C1 segment of cervical spinal cord (tissue), 14 donors: ENCODE measurements around the gene RHAG.
"Not testable (repeated sequence)": the region's sequence is repeated elsewhere in the genome, so short reads cannot be mapped to it uniquely, and the experiment has no call there.

Experiments used
- DNase-seq, 14 donors: peaks; one replicate each; lab custom pipeline; 2025; lab: John Stamatoyannopoulos, UW

The RHAG gene

GRCh38 chr6:49635978-49636712 lies 494 bp downstream of the RHAG start:
- no peak for DNase-seq

GRCh38 chr6:49635480-49635879 lies 1.2 kb downstream of the RHAG start:
- DNase-seq, result no peak

- DNase-seq, result no peak
Observed at GRCh38 chr6:49634836-49635218, 1.8 kb downstream of the RHAG start.

- DNase-seq, result no peak
Observed at GRCh38 chr6:49634092-49634835, 2.4 kb downstream of the RHAG start.

- DNase-seq, result no peak
Observed at GRCh38 chr6:49633541-49633940, 3.1 kb downstream of the RHAG start.

- DNase-seq, result no peak
Observed at GRCh38 chr6:49632727-49633126, 3.9 kb downstream of the RHAG start.

GRCh38 chr6:49629485-49630088 lies 7.1 kb downstream of the RHAG start:
- DNase-seq, result not testable (repeated sequence)

- DNase-seq, result no peak
Observed at GRCh38 chr6:49626811-49627210, 9.8 kb downstream of the RHAG start.

- DNase-seq, result no peak
Observed at GRCh38 chr6:49618257-49618656, 18.4 kb downstream of the RHAG start.

- DNase-seq, result not testable (repeated sequence)
Observed at GRCh38 chr6:49614144-49614543, 22.5 kb downstream of the RHAG start.

- no peak for DNase-seq
Observed at GRCh38 chr6:49609285-49609684, 27.4 kb downstream of the RHAG start.

- DNase-seq, result not testable (repeated sequence)
Observed at GRCh38 chr6:49608275-49608674, 28.4 kb downstream of the RHAG start.

GRCh38 chr6:49607391-49607982 lies 29.2 kb downstream of the RHAG start:
- no peak for DNase-seq

- DNase-seq, result peak in 6 of 14 donors; percentile 1 to 10 (median 3)
Observed at GRCh38 chr6:49606721-49607390, 29.8 kb downstream of the RHAG start.

- not testable (repeated sequence) for DNase-seq
Observed at GRCh38 chr6:49604080-49604479, 32.6 kb downstream of the RHAG start.

GRCh38 chr6:49587262-49587661 lies 49.4 kb downstream of the RHAG start:
- DNase-seq, result not testable (repeated sequence)

- DNase-seq, result no peak
Observed at GRCh38 chr6:49582529-49582928, 54.1 kb downstream of the RHAG start.

GRCh38 chr6:49579649-49580048 lies 57.0 kb downstream of the RHAG start:
- DNase-seq, result no peak

- no peak for DNase-seq
Observed at GRCh38 chr6:49576618-49577017, 60.0 kb downstream of the RHAG start.

GRCh38 chr6:49570474-49571079 lies 66.1 kb downstream of the RHAG start:
- DNase-seq, result no peak

- DNase-seq, result no peak
Observed at GRCh38 chr6:49565855-49566254, 70.8 kb downstream of the RHAG start.
